ENCODE results near the gene POU2F2. TPM values are rescaled to one million over a fixed set of nuclear protein-coding genes. Genes with fewer than 3 reads are reported as not detected.

Gene POU2F2
- polyA plus RNA-seq, 1 of the 3 experiments (the other 2 are of a cell fraction) = 0.49 TPM

- H3K79me2 ChIP-seq (ENCODE audit: insufficient read depth) = no peaks in the 10 kb centered on the region
- no peaks in the 10 kb centered on the region for H4K20me1 ChIP-seq (ENCODE audit: insufficient read depth)
- peaks cover 0 to 22% of the 10 kb centered on the region in 2 experiments; a peak in 1 of 4 replicates for H3K4me1 ChIP-seq (ENCODE audit: control insufficient read depth in 1 of 2, insufficient read depth in 2 of 2, low read depth in 1 of 2, low read length in 1 of 2)
- no peaks in the 10 kb centered on the region for H3K9me2 ChIP-seq
- H3K9me3 ChIP-seq = no peaks in the 10 kb centered on the region
- H3K9ac ChIP-seq = no peak overlapping the region
- 83% methylated on average over 15 of the region's 18 CpGs for WGBS (ENCODE audit: low lambda C conversion rate)
- no peaks in the 10 kb centered on the region for H3F3A ChIP-seq (replicated peaks; ENCODE audit: insufficient read depth)
- ChIA-PET POLR2A (no interaction called here), CTCF (no interaction called here)
- H2AFZ ChIP-seq (ENCODE audit: low read depth) = no peak overlapping the region
- TF ChIP-seq REST (IDR thresholded peaks at IDR 0.05; ENCODE audit: low read depth, low read length) (0 out of 2 replicates have a peak, but pooled peaks have one; percentile 42), EP300 (IDR thresholded peaks at IDR 0.05; ENCODE audit: borderline replicate concordance in 1 of 2, low read depth in 1 of 2, low read length in 1 of 2) (no peak)
- H3K27ac ChIP-seq (ENCODE audit: low read depth in 2 of 2, low read length in 1 of 2) = no peak overlapping the region
- H3K27me3 ChIP-seq (ENCODE audit: insufficient read depth) = no peaks in the 10 kb centered on the region
- no peak for DNase-seq
- no peak overlapping the region for H3K4me2 ChIP-seq
- H3K36me3 ChIP-seq (replicated peaks in 1 of 2; ENCODE audit: control insufficient read depth in 1 of 2, insufficient read depth in 2 of 2, low read length in 1 of 2) = no peaks in the 10 kb centered on the region
- no peak overlapping the region for H3K4me3 ChIP-seq (ENCODE audit: low read depth in 2 of 2, low read length in 1 of 2)
Measured at GRCh38 chr19:42054205-42054604, 78.0 kb downstream of the POU2F2 start.

- Histone ChIP-seq H2AFZ (ENCODE audit: low read depth) (no peak overlapping the region), H3K9ac (no peak overlapping the region), H3K27ac (ENCODE audit: low read depth in 2 of 2, low read length in 1 of 2) (no peak overlapping the region; a peak in 1 of 4 replicates), H3K4me1 (ENCODE audit: control insufficient read depth in 1 of 2, insufficient read depth in 2 of 2, low read depth in 1 of 2, low read length in 1 of 2) (peaks cover 0 to 22% of the 10 kb centered on the region in 2 experiments; a peak in 1 of 4 replicates), H4K20me1 (ENCODE audit: insufficient read depth) (no peaks in the 10 kb centered on the region), H3K4me2 (no peak overlapping the region), H3K4me3 (ENCODE audit: low read depth in 2 of 2, low read length in 1 of 2) (no peak overlapping the region), H3K79me2 (ENCODE audit: insufficient read depth) (no peaks in the 10 kb centered on the region), H3K9me3 (no peaks in the 10 kb centered on the region), H3K27me3 (ENCODE audit: insufficient read depth) (no peaks in the 10 kb centered on the region), H3K36me3 (replicated peaks in 1 of 2; ENCODE audit: control insufficient read depth in 1 of 2, insufficient read depth in 2 of 2, low read length in 1 of 2) (no peaks in the 10 kb centered on the region), H3K9me2 (no peaks in the 10 kb centered on the region), H3F3A (replicated peaks; ENCODE audit: insufficient read depth) (no peaks in the 10 kb centered on the region)
- DNase-seq = no peak
- POLR2A ChIA-PET = interaction anchor here (0.6 to 1.3 kb wide), 2 partner anchors 23 kb away, joined by 4 to 5 read pairs; partner anchors contain the start of gene ZNF574
- WGBS (ENCODE audit: low lambda C conversion rate) = 74% methylated on average over 12 of the region's 17 CpGs
- CTCF ChIA-PET = interaction anchor here (1.2 to 1.6 kb wide), 3 partner anchors 19 to 131 kb away, joined by 4 to 8 read pairs (median 6); no protein-coding TSS in a partner anchor
- TF ChIP-seq FOXJ3 (CRISPR knock-in tag; IDR thresholded peaks at IDR 0.05) (no peak), MAX (IDR thresholded peaks at IDR 0.05; ENCODE audit: low read depth) (no peak), TCF12 (IDR thresholded peaks at IDR 0.05) (no peak), USF1 (IDR thresholded peaks at IDR 0.05; ENCODE audit: borderline replicate concordance, low read depth) (no peak), NFIC (IDR thresholded peaks at IDR 0.05; ENCODE audit: borderline replicate concordance) (no peak)
Measured at GRCh38 chr19:42053037-42053935, 79.0 kb downstream of the POU2F2 start.

Data from SK-N-SH (cell line).